ENCODE measurements around the gene ZC3H18.

DNA sequence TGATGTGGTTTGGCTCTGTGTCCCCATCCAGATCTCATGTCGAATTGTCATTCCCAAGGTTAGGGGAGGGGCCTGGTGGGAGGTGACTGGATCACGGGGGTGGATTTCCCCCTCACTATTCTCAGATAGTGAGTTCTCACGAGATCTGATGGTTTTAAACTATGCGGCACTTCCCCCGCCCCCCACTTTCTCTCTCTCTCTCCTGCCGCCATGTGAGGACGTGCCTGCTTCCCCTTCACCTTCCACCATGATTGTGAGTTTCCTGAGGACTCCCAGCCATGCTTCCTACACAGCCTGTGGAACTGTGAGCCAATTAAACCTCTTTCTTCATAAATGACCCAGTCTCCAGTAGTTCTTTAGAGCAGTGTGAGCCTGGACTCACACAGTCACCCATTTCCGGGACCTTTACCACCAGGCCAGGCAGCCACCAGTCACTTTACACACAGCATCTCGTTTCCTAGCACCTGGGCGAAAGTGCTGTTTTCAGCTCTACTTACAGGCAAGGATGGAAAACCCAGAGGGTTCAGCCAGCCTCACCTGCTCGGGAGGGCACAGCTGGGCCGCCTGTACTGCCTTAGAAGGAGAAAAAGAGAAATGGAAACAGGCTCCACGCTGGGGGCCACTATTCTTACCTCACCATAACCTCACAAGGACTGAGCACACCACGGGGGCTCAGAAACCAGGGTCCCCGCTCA lies 13.8 kb upstream of the ZC3H18 start:
- TF ChIP-seq POLR2AphosphoS5 (IDR thresholded peaks at IDR 0.05; ENCODE audit: borderline replicate concordance, low read depth, low read length) (no peak), EZH2 (IDR thresholded peaks at IDR 0.05) (no peak)
